ENCODE results near the gene STX17.

DNA sequence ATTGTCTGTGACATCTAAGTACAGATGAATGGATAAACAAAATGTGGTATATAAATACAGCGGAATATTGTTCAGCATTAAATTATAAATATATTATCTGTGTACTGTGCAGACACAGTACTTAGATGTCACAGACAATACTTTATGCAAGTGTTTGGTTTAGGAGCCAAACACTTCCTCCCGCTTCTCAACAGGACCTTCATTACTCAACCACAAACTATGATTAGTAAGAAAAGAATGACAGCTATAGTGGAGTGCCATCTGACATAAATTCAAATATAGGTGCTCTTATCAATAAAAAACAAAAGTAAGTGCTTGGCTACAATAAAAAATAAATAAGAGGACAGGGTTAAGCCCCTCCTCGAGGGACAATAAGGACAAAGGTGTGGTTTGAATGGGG is 38.9 kb upstream of the STX17 start:
- TF ChIP-seq, protein P1, sequence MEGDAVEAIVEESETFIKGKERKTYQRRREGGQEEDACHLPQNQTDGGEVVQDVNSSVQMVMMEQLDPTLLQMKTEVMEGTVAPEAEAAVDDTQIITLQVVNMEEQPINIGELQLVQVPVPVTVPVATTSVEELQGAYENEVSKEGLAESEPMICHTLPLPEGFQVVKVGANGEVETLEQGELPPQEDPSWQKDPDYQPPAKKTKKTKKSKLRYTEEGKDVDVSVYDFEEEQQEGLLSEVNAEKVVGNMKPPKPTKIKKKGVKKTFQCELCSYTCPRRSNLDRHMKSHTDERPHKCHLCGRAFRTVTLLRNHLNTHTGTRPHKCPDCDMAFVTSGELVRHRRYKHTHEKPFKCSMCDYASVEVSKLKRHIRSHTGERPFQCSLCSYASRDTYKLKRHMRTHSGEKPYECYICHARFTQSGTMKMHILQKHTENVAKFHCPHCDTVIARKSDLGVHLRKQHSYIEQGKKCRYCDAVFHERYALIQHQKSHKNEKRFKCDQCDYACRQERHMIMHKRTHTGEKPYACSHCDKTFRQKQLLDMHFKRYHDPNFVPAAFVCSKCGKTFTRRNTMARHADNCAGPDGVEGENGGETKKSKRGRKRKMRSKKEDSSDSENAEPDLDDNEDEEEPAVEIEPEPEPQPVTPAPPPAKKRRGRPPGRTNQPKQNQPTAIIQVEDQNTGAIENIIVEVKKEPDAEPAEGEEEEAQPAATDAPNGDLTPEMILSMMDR (IDR thresholded peaks at IDR 0.05) = no peak
- no peak for TF ChIP-seq POLR2A (IDR thresholded peaks at IDR 0.05)
